Caco-2 (cell line): ENCODE measurements around the gene RAI1. TPM values are rescaled to one million over a fixed set of nuclear protein-coding genes. Genes with fewer than 3 reads are reported as not detected.

Experiments used
- BruUV-seq: library from RNA; stranded (reverse); fragments of 400-500 nt; replicated peaks from 2 replicates; lab custom pipeline; 2021; lab: Mats Ljungman, UMichigan
- CTCF ChIA-PET: fragments of 300-600 bp; sonication (Branson Sonifier 250); formaldehyde crosslinking; loops from one replicate; lab custom pipeline; 2022; ENCODE audit warnings: antibody characterized with exemption; lab: Charles Lee
- POLR2A ChIA-PET: fragments of 300-600 bp; sonication (Branson Sonifier 250); formaldehyde crosslinking; loops from one replicate; lab custom pipeline; 2022; ENCODE audit warnings: antibody characterized with exemption; lab: Charles Lee
- DNase-seq, 2 experiments: peaks; one replicate each; pipeline versions ENCODE4 v3.0.0 to v3.0.0-alpha.2; 2020 to 2022
- H3K27me3 ChIP-seq: replicated peaks from 2 replicates; pipeline ENCODE4 v1.6.0; 2011; ENCODE audit warnings: low read length; ENCODE audit not compliant: control insufficient read depth, insufficient read depth
- H3K36me3 ChIP-seq: 2 replicates; pipeline ENCODE4 v1.5.1; 2011; ENCODE audit warnings: low read length; ENCODE audit not compliant: control insufficient read depth, insufficient read depth
- H3K4me1 ChIP-seq: fragments of 250-450 bp; sonication (Bioruptor Pico); 2 replicates; pipeline ENCODE4 v1.5.1; 2020; ENCODE audit warnings: mild to moderate bottlenecking
- H3K4me3 ChIP-seq: 2 replicates; pipeline ENCODE4 v1.5.1; 2011; ENCODE audit warnings: low read depth, mild to moderate bottlenecking, control low read depth, low read length
- H3K9me3 ChIP-seq: fragments of 250-450 bp; sonication (Bioruptor Pico); 2 replicates; pipeline ENCODE4 v1.5.1; 2020; ENCODE audit warnings: mild to moderate bottlenecking, moderate library complexity
- H3K27ac Mint-ChIP-seq: one replicate; pipeline ENCODE4 v1.8.0; 2022; ENCODE audit warnings: mixed read lengths; ENCODE audit not compliant: unreplicated experiment
- H3K27me3 Mint-ChIP-seq: one replicate; pipeline ENCODE4 v1.8.0; 2022; ENCODE audit warnings: mixed read lengths; ENCODE audit not compliant: insufficient read depth, unreplicated experiment
- H3K36me3 Mint-ChIP-seq: one replicate; pipeline ENCODE4 v1.8.0; 2022; ENCODE audit warnings: mild to moderate bottlenecking, mixed read lengths; ENCODE audit not compliant: insufficient read depth, unreplicated experiment
- H3K4me1 Mint-ChIP-seq: one replicate; pipeline ENCODE4 v1.8.0; 2022; ENCODE audit warnings: low read depth, mixed read lengths; ENCODE audit not compliant: unreplicated experiment
- H3K4me3 Mint-ChIP-seq: one replicate; pipeline ENCODE4 v1.8.0; 2022; ENCODE audit warnings: mild to moderate bottlenecking, moderate library complexity, mixed read lengths; ENCODE audit not compliant: unreplicated experiment
- H3K9me3 Mint-ChIP-seq: one replicate; pipeline ENCODE4 v1.8.0; 2022; ENCODE audit warnings: mixed read lengths; ENCODE audit not compliant: unreplicated experiment
- intact Hi-C: fragments of 100-400 bp; cut with micrococcal nuclease; formaldehyde crosslinking; loops from one replicate; pipeline ENCODE4 v1.10.0; 2022; ENCODE audit not compliant: unreplicated experiment
- total RNA-seq: library from RNA; stranded (reverse); gene quantifications from 2 replicates; pipeline ENCODE4 v1.2.3, GENCODE V29; 2022
- TF ChIP-seq, protein P1 (sequence below), 2 experiments: fragments of 200-600 bp in 1 of 2; IDR thresholded peaks; 1 replicate in 1 of 2; 2 replicates in 1 of 2; pipeline versions ENCODE4 v1.5.1 to v1.8.0; 2011 to 2022; ENCODE audit warnings: antibody characterized with exemption in 1 of 2, control low read depth in 1 of 2, inconsistent platforms in 1 of 2, low read depth in 1 of 2, low read length in 1 of 2, mild to moderate bottlenecking in 1 of 2, moderate library complexity in 1 of 2; ENCODE audit not compliant: insufficient read depth in 1 of 2, severe bottlenecking in 1 of 2, unreplicated experiment in 1 of 2

The RAI1 gene
- total RNA-seq, 1 experiment from 2014 or later, result 44.3 TPM

DNA sequence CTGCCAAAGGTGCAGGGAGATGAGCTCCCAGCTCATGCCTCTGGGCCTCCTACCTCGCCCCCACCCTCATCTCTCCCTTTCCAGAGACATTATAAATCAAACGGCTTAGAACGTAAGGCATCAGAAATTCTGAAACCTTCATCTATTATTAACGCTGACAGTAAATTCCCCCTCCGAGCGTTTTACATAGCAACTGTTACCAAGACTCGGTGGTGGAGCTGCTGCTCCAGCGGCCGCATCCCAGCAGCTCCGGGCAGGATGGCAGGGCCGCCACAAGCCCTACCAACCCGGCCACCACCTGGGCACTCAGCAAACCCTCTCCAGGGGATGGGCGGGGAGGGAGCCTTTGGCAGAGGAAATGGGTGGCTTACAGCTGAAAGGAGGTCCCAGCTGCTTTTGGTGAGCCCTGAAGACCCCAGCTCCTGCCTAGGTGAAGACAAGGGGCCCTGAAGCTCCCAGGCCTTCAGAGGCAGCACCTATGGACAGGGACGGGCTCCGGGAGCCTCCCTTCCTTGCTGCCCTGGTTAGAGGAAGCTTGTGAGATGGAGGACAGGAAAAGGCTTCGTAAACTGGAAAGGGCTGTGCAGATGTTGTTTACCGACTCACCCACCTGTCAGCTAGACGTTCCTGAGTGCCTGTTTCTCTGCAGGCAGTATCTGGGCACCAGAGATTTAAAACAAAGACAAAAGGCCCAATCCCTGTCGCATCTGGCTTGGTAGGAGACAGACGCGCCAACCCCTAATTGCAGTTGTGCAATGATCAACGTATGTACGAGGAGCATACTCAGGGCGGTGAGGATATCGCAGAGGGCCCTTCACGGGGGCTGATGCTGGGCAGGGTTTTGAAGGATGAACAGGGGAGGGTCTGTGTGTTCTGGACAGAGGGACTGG, 76.9 kb downstream of the RAI1 start:
- H3K4me1 Mint-ChIP-seq, result no peaks in the 10 kb centered on the region
- ChIA-PET POLR2A (no interaction called here), CTCF (no interaction called here)

GRCh38 chr17:17758941-17759563, 77.8 kb downstream of the RAI1 start:
- CTCF ChIA-PET, result no interaction called here
- Histone ChIP-seq H3K9me3 (no peaks in the 10 kb centered on the region), H3K4me3 (no peak overlapping the region), H3K4me1 (no peaks in the 10 kb centered on the region), H3K27me3 (no peaks in the 10 kb centered on the region), H3K36me3 (peaks cover 1% of the 10 kb centered on the region; the same call in 1 of the 2 replicates)
- Mint-ChIP-seq H3K27me3 (no peaks in the 10 kb centered on the region), H3K4me3 (no peak overlapping the region), H3K4me1 (no peaks in the 10 kb centered on the region), H3K27ac (no peak overlapping the region), H3K9me3 (no peaks in the 10 kb centered on the region), H3K36me3 (peaks cover 17% of the 10 kb centered on the region)
- POLR2A ChIA-PET, result no interaction called here
- DNase-seq, result no peak
- TF ChIP-seq, protein P1, sequence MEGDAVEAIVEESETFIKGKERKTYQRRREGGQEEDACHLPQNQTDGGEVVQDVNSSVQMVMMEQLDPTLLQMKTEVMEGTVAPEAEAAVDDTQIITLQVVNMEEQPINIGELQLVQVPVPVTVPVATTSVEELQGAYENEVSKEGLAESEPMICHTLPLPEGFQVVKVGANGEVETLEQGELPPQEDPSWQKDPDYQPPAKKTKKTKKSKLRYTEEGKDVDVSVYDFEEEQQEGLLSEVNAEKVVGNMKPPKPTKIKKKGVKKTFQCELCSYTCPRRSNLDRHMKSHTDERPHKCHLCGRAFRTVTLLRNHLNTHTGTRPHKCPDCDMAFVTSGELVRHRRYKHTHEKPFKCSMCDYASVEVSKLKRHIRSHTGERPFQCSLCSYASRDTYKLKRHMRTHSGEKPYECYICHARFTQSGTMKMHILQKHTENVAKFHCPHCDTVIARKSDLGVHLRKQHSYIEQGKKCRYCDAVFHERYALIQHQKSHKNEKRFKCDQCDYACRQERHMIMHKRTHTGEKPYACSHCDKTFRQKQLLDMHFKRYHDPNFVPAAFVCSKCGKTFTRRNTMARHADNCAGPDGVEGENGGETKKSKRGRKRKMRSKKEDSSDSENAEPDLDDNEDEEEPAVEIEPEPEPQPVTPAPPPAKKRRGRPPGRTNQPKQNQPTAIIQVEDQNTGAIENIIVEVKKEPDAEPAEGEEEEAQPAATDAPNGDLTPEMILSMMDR (IDR thresholded peaks at IDR 0.05; ENCODE audit: insufficient read depth in 1 of 2, low read depth in 1 of 2, low read length in 1 of 2, severe bottlenecking in 1 of 2, unreplicated experiment in 1 of 2), result no peak
- intact Hi-C loops, result no loop called here
- BruUV-seq, result no TSS peak

More for the DNA sequence above, 76.9 kb downstream of the RAI1 start:
- H3K9me3 Mint-ChIP-seq, result no peaks in the 10 kb centered on the region
- Histone ChIP-seq H3K4me1 (no peaks in the 10 kb centered on the region), H3K36me3 (peaks cover under 1% of the 10 kb centered on the region; the same call in 1 of the 2 replicates), H3K4me3 (no peak overlapping the region), H3K27me3 (no peaks in the 10 kb centered on the region), H3K9me3 (no peaks in the 10 kb centered on the region)
- TF ChIP-seq, protein P1 (IDR thresholded peaks at IDR 0.05; ENCODE audit: insufficient read depth in 1 of 2, low read depth in 1 of 2, low read length in 1 of 2, severe bottlenecking in 1 of 2, unreplicated experiment in 1 of 2), result no peak
- H3K4me3 Mint-ChIP-seq, result no peak overlapping the region
- intact Hi-C loops, result no loop called here
- no peaks in the 10 kb centered on the region for H3K27me3 Mint-ChIP-seq
- no TSS peak for BruUV-seq
- H3K36me3 Mint-ChIP-seq, result peaks cover 12% of the 10 kb centered on the region
- no peak for DNase-seq
- no peak overlapping the region for H3K27ac Mint-ChIP-seq

DNA sequence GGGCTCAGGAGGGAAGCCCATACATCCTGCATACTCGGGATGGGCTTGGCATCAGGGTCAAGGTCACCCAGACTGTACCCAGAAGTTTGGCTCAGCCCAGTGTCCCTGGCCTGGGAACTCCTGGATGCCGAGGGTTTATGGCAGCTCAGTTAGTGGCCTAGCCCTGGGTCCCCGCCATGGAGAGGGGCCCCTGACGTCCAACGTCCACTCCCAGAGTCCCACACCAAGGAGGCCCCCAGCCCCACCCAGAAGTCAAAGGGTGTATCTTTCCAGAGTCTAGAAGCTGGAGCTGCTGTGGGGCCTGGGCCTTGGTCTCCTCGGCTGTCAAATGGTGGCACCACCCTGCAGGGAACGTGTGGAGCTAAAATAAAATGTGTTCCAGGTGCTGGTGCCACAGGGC, 79.1 kb downstream of the RAI1 start:
- TF ChIP-seq, protein P1 (IDR thresholded peaks at IDR 0.05; ENCODE audit: insufficient read depth in 1 of 2, low read depth in 1 of 2, low read length in 1 of 2, severe bottlenecking in 1 of 2, unreplicated experiment in 1 of 2), result no peak
- Histone ChIP-seq H3K27me3 (no peaks in the 10 kb centered on the region), H3K4me1 (no peaks in the 10 kb centered on the region), H3K4me3 (no peak overlapping the region), H3K9me3 (no peaks in the 10 kb centered on the region), H3K36me3 (peaks cover 1% of the 10 kb centered on the region; the same call in 1 of the 2 replicates)
- H3K36me3 Mint-ChIP-seq, result peaks cover 24% of the 10 kb centered on the region
- POLR2A ChIA-PET, result no interaction called here
- no peaks in the 10 kb centered on the region for H3K27me3 Mint-ChIP-seq
- H3K9me3 Mint-ChIP-seq, result no peaks in the 10 kb centered on the region
- BruUV-seq, result no TSS peak
- intact Hi-C loops, result no loop called here
- no peak for DNase-seq
- no peak overlapping the region for H3K27ac Mint-ChIP-seq
- no peaks in the 10 kb centered on the region for H3K4me1 Mint-ChIP-seq
- H3K4me3 Mint-ChIP-seq, result no peak overlapping the region
- CTCF ChIA-PET, result interaction anchor here (0.6 kb wide), 1 partner anchor 25 kb away, joined by 6 read pairs; no protein-coding TSS in a partner anchor
